ENCODE measurements around the gene URGCP. TPM values are rescaled to one million over a fixed set of nuclear protein-coding genes. Genes with fewer than 3 reads are reported as not detected.

URGCP gene
- total RNA-seq, 1 donor from 2014 or later: 28.2 TPM

GRCh38 chr7:43891069-43891955 is 15.1 kb downstream of the URGCP start:
- Histone ChIP-seq H3K9ac (ENCODE audit: low read depth in 1 of 3, low read length in 3 of 3) (no peak overlapping the region), H3K4me3 (ENCODE audit: low read length in 3 of 3) (no peak overlapping the region), H3K9me3 (ENCODE audit: control insufficient read depth in 3 of 3, low read length in 3 of 3) (no peaks in the 10 kb centered on the region), H3K27me3 (ENCODE audit: control insufficient read depth in 3 of 3, insufficient read depth in 3 of 3, low read length in 3 of 3) (no peaks in the 10 kb centered on the region), H3K4me1 (ENCODE audit: control insufficient read depth in 3 of 3, insufficient read depth in 3 of 3, low read length in 3 of 3) (peaks cover 0 to 9% (median 4%) of the 10 kb centered on the region in 3 donors), H3K27ac (ENCODE audit: low read depth, low read length) (no peak overlapping the region), H3K36me3 (ENCODE audit: control insufficient read depth in 3 of 3, insufficient read depth in 3 of 3, low read length in 3 of 3) (peaks cover 2 to 6% (median 3%) of the 10 kb centered on the region in 3 donors)

GRCh38 chr7:43890468-43890867 is 15.9 kb downstream of the URGCP start:
- Histone ChIP-seq H3K27ac (ENCODE audit: low read depth, low read length) (no peak overlapping the region), H3K4me1 (ENCODE audit: control insufficient read depth in 3 of 3, insufficient read depth in 3 of 3, low read length in 3 of 3) (peaks cover 0 to 9% (median 4%) of the 10 kb centered on the region in 3 donors), H3K36me3 (ENCODE audit: control insufficient read depth in 3 of 3, insufficient read depth in 3 of 3, low read length in 3 of 3) (peaks cover 5 to 13% (median 5%) of the 10 kb centered on the region in 3 donors), H3K9ac (ENCODE audit: low read depth in 1 of 3, low read length in 3 of 3) (no peak overlapping the region), H3K27me3 (ENCODE audit: control insufficient read depth in 3 of 3, insufficient read depth in 3 of 3, low read length in 3 of 3) (no peaks in the 10 kb centered on the region), H3K9me3 (ENCODE audit: control insufficient read depth in 3 of 3, low read length in 3 of 3) (no peaks in the 10 kb centered on the region), H3K4me3 (ENCODE audit: low read length in 3 of 3) (no peak overlapping the region)

DNA sequence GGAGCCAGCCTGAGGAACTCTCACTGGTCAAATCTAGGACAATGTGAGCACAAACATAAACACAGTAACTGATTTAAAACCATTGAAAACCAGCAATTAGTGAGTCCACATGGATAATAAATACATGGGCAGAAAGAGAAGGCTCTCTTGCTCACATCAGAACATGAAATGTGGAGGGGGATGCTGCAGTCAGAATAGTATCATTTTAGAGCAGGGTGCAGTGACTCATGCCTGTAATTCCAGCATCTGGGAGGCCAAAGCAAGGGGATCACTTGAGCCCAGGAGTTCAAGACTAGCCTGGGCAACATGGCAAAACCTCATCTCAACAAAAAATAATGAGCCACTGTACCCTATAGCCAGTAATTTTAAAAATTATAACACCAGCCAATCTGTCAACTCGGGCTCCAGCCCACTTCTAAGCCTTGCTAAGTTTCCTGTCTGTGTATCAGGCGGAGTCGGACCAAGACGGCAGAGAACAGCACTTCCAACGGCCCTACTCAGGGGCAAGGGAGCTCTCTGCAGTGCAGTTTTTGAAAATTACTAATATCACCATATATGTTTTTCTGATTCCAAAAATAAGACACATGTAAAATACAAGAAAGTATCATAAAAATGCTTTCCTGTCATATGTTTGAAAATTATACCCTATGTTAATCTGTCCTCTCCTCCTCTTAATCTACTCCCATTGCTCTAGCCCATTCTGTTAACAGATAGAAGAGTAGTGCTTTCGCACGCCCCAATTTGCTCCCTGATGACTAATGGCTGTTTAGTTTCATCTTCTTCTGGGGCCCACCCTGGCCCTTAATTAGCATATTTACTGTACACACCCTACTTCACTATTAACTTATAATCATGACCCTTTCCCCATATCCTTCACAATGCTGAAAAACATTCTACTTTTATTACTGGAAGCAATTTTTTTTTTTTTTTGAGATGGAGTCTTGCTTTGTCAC is 17.1 kb downstream of the URGCP start:
- Histone ChIP-seq H3K4me3 (ENCODE audit: low read length in 3 of 3) (no peak overlapping the region), H3K9me3 (ENCODE audit: control insufficient read depth in 3 of 3, low read length in 3 of 3) (no peaks in the 10 kb centered on the region), H3K9ac (ENCODE audit: low read depth in 1 of 3, low read length in 3 of 3) (no peak overlapping the region), H3K36me3 (ENCODE audit: control insufficient read depth in 3 of 3, insufficient read depth in 3 of 3, low read length in 3 of 3) (peaks cover 9 to 14% (median 11%) of the 10 kb centered on the region in 3 donors), H3K4me1 (ENCODE audit: control insufficient read depth in 3 of 3, insufficient read depth in 3 of 3, low read length in 3 of 3) (peaks cover 0 to 9% (median 4%) of the 10 kb centered on the region in 3 donors), H3K27ac (ENCODE audit: low read depth, low read length) (no peak overlapping the region), H3K27me3 (ENCODE audit: control insufficient read depth in 3 of 3, insufficient read depth in 3 of 3, low read length in 3 of 3) (no peaks in the 10 kb centered on the region)

- Histone ChIP-seq H3K9me3 (ENCODE audit: control insufficient read depth in 3 of 3, low read length in 3 of 3) (no peaks in the 10 kb centered on the region), H3K4me1 (ENCODE audit: control insufficient read depth in 3 of 3, insufficient read depth in 3 of 3, low read length in 3 of 3) (peaks cover 4% of the 10 kb centered on the region in 3 donors), H3K9ac (ENCODE audit: low read depth in 1 of 3, low read length in 3 of 3) (no peak overlapping the region), H3K27ac (ENCODE audit: low read depth, low read length) (no peak overlapping the region), H3K36me3 (ENCODE audit: control insufficient read depth in 3 of 3, insufficient read depth in 3 of 3, low read length in 3 of 3) (peaks cover 27 to 35% (median 30%) of the 10 kb centered on the region in 3 donors), H3K27me3 (ENCODE audit: control insufficient read depth in 3 of 3, insufficient read depth in 3 of 3, low read length in 3 of 3) (no peaks in the 10 kb centered on the region), H3K4me3 (ENCODE audit: low read length in 3 of 3) (no peak overlapping the region)
Observed at GRCh38 chr7:43884617-43885016, 21.8 kb downstream of the URGCP start.

GRCh38 chr7:43884209-43884608 is 22.2 kb downstream of the URGCP start:
- H3K4me3 ChIP-seq (ENCODE audit: low read length in 3 of 3): no peak overlapping the region
- peaks cover 27 to 39% (median 30%) of the 10 kb centered on the region in 3 donors for H3K36me3 ChIP-seq (ENCODE audit: control insufficient read depth in 3 of 3, insufficient read depth in 3 of 3, low read length in 3 of 3)
- peaks cover 5 to 8% (median 5%) of the 10 kb centered on the region in 3 donors for H3K4me1 ChIP-seq (ENCODE audit: control insufficient read depth in 3 of 3, insufficient read depth in 3 of 3, low read length in 3 of 3)
- no peak overlapping the region for H3K27ac ChIP-seq (ENCODE audit: low read depth, low read length)
- H3K27me3 ChIP-seq (ENCODE audit: control insufficient read depth in 3 of 3, insufficient read depth in 3 of 3, low read length in 3 of 3): no peaks in the 10 kb centered on the region
- H3K9ac ChIP-seq (ENCODE audit: low read depth in 1 of 3, low read length in 3 of 3): no peak overlapping the region
- no peaks in the 10 kb centered on the region for H3K9me3 ChIP-seq (ENCODE audit: control insufficient read depth in 3 of 3, low read length in 3 of 3)

GRCh38 chr7:43880596-43880995 is 25.8 kb downstream of the URGCP start:
- peaks cover 34 to 37% (median 35%) of the 10 kb centered on the region in 3 donors for H3K4me1 ChIP-seq (ENCODE audit: control insufficient read depth in 3 of 3, insufficient read depth in 3 of 3, low read length in 3 of 3)

DNA sequence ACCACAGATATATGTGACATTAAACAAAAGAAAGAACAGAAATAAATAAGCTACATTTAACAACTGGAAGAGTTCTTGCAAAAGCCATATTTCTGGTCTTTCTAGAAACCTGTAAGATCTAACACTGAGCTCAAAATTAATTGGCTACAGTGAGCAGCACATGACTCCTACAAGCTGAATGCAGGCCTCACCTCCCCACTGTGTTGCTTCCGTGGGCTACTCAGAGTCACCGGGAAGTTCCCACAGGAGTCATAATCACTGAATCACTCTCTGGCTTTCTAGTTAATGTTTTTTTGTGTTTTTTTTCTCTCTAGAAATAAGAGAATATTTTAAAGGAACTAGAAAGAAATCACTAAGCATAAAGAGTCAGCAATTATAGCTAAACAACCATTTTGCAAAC is 26.9 kb downstream of the URGCP start:
- peak overlapping the region in 2 of 3 donors; percentile 14 to 16 for H3K9ac ChIP-seq (ENCODE audit: low read depth in 1 of 3, low read length in 3 of 3)

More at GRCh38 chr7:43880596-43880995, 25.8 kb downstream of the URGCP start:
- peaks cover 50 to 64% (median 56%) of the 10 kb centered on the region in 3 donors for H3K36me3 ChIP-seq (ENCODE audit: control insufficient read depth in 3 of 3, insufficient read depth in 3 of 3, low read length in 3 of 3)
- no peak overlapping the region for H3K9ac ChIP-seq (ENCODE audit: low read depth in 1 of 3, low read length in 3 of 3)
- H3K9me3 ChIP-seq (ENCODE audit: control insufficient read depth in 3 of 3, low read length in 3 of 3): no peaks in the 10 kb centered on the region
- no peak overlapping the region for H3K27ac ChIP-seq (ENCODE audit: low read depth, low read length)
- H3K4me3 ChIP-seq (ENCODE audit: low read length in 3 of 3): no peak overlapping the region
- H3K27me3 ChIP-seq (ENCODE audit: control insufficient read depth in 3 of 3, insufficient read depth in 3 of 3, low read length in 3 of 3): no peaks in the 10 kb centered on the region

GRCh38 chr7:43878867-43879266 is 27.5 kb downstream of the URGCP start:
- peak overlapping the region in 2 of 3 donors; percentile 6 to 49 for H3K4me3 ChIP-seq (ENCODE audit: low read length in 3 of 3)
- H3K9ac ChIP-seq (ENCODE audit: low read depth in 1 of 3, low read length in 3 of 3): peak overlapping the region in 2 of 3 donors; percentile 14 to 27
- H3K27me3 ChIP-seq (ENCODE audit: control insufficient read depth in 3 of 3, insufficient read depth in 3 of 3, low read length in 3 of 3): no peaks in the 10 kb centered on the region
- peaks cover 34 to 41% (median 36%) of the 10 kb centered on the region in 3 donors for H3K4me1 ChIP-seq (ENCODE audit: control insufficient read depth in 3 of 3, insufficient read depth in 3 of 3, low read length in 3 of 3)
- no peaks in the 10 kb centered on the region for H3K9me3 ChIP-seq (ENCODE audit: control insufficient read depth in 3 of 3, low read length in 3 of 3)
- H3K36me3 ChIP-seq (ENCODE audit: control insufficient read depth in 3 of 3, insufficient read depth in 3 of 3, low read length in 3 of 3): peaks cover 45 to 59% (median 50%) of the 10 kb centered on the region in 3 donors
- H3K27ac ChIP-seq (ENCODE audit: low read depth, low read length): peak overlapping the region; percentile 90

More for the DNA sequence above, 26.9 kb downstream of the URGCP start:
- no peaks in the 10 kb centered on the region for H3K27me3 ChIP-seq (ENCODE audit: control insufficient read depth in 3 of 3, insufficient read depth in 3 of 3, low read length in 3 of 3)
- H3K9me3 ChIP-seq (ENCODE audit: control insufficient read depth in 3 of 3, low read length in 3 of 3): no peaks in the 10 kb centered on the region
- peaks cover 34 to 38% (median 35%) of the 10 kb centered on the region in 3 donors for H3K4me1 ChIP-seq (ENCODE audit: control insufficient read depth in 3 of 3, insufficient read depth in 3 of 3, low read length in 3 of 3)
- H3K36me3 ChIP-seq (ENCODE audit: control insufficient read depth in 3 of 3, insufficient read depth in 3 of 3, low read length in 3 of 3): peaks cover 50 to 65% (median 55%) of the 10 kb centered on the region in 3 donors
- peak overlapping the region; percentile 90 for H3K27ac ChIP-seq (ENCODE audit: low read depth, low read length)
- no peak overlapping the region for H3K4me3 ChIP-seq (ENCODE audit: low read length in 3 of 3)

DNA sequence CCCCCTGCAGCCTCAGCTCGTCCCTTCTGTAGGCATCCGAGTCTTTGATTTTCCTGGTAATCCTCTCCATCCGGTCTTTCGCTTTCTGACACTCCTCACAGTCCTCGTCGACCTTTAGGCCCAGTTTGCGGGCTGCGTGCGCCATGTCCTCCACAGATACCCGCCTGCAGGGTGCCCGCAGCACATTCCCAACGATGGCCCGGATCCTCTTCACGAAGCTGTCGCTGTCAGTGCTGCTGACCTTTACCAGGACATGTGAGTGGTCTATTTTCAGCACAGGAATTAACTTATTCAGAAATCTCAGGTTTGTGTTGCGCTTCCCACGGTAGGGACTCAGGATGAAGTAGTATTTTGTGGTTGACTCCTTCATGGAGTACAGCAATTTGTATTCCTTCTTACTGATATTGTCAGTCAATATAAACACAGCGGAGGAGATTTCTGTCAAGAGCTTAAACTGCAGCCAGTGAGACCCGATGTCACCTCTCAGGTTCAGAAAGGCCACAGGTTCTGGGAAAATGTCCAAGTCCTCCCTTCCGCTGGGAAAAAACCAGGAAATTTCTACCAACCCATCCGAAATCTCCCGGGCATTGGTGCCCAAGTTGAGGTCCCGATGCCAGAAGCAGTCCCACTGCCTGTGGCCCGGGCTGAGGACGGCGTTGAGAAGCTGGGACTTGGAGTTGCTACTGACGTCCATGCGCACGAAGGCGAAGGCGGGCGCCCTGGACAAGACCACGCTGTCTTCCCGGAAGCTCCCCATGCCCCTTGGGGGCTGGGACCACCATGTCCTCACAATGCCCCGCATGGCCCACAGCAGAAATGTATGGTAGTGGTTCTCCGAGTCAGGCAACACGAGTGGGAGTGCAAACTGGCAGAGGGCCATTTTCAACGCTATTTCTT is 28.2 kb downstream of the URGCP start:
- peaks cover 42 to 55% (median 50%) of the 10 kb centered on the region in 3 donors for H3K36me3 ChIP-seq (ENCODE audit: control insufficient read depth in 3 of 3, insufficient read depth in 3 of 3, low read length in 3 of 3)
- H3K27me3 ChIP-seq (ENCODE audit: control insufficient read depth in 3 of 3, insufficient read depth in 3 of 3, low read length in 3 of 3): no peaks in the 10 kb centered on the region
- H3K9me3 ChIP-seq (ENCODE audit: control insufficient read depth in 3 of 3, low read length in 3 of 3): no peaks in the 10 kb centered on the region
- peaks cover 39 to 47% (median 41%) of the 10 kb centered on the region in 3 donors for H3K4me1 ChIP-seq (ENCODE audit: control insufficient read depth in 3 of 3, insufficient read depth in 3 of 3, low read length in 3 of 3)
- peak overlapping the region; percentile 16 to 73 (median 65) for H3K9ac ChIP-seq (ENCODE audit: low read depth in 1 of 3, low read length in 3 of 3)
- H3K27ac ChIP-seq (ENCODE audit: low read depth, low read length): peak overlapping the region; percentile 90
- peak overlapping the region; percentile 10 to 60 (median 58) for H3K4me3 ChIP-seq (ENCODE audit: low read length in 3 of 3)
